ENCODE results near the gene MLF2.

MLF2 gene

GRCh38 chr12:6780573-6780972 is 27.6 kb upstream of the MLF2 start:
- H3K9me3 ChIP-seq, result no peaks in the 10 kb centered on the region
- intact Hi-C loops (cut with DNase I; ENCODE audit: low total_unique reads), result no loop called here

GRCh38 chr12:6779708-6780432 is 26.9 kb upstream of the MLF2 start:
- H3K27ac ChIP-seq, result no peak overlapping the region
- no peak for TF ChIP-seq CTCF (IDR thresholded peaks at IDR 0.05)
- DNase-seq, result no peak

More at GRCh38 chr12:6780573-6780972, 27.6 kb upstream of the MLF2 start:
- peaks cover 0 to 18% (median 11%) of the 10 kb centered on the region in 4 donors for H3K4me1 ChIP-seq
- no peaks in the 10 kb centered on the region for H3K36me3 ChIP-seq
- no peak for DNase-seq
- TF ChIP-seq CTCF (IDR thresholded peaks at IDR 0.05), result no peak
- no peaks in the 10 kb centered on the region for H3K27me3 ChIP-seq
- H3K4me3 ChIP-seq, result no peak overlapping the region
- H3K27ac ChIP-seq, result no peak overlapping the region

GRCh38 chr12:6778574-6779550 is 25.9 kb upstream of the MLF2 start:
- peak; percentile 94 to 96 for DNase-seq
- Histone ChIP-seq H3K4me1 (peaks cover 0 to 19% (median 11%) of the 10 kb centered on the region in 4 donors), H3K4me3 (peak overlapping the region; percentile 46 to 56), H3K27ac (peak overlapping the region; percentile 77 to 82), H3K9me3 (no peaks in the 10 kb centered on the region), H3K36me3 (no peaks in the 10 kb centered on the region), H3K27me3 (no peaks in the 10 kb centered on the region)
- peak; percentile 89 to 98 for TF ChIP-seq CTCF (IDR thresholded peaks at IDR 0.05)
- intact Hi-C loops (cut with DNase I; ENCODE audit: low total_unique reads), result loop anchor here (2.0 to 10.0 kb wide), 2 partner anchors 26 to 164 kb away; partner anchors contain the start of gene MLF2

More at GRCh38 chr12:6779708-6780432, 26.9 kb upstream of the MLF2 start:
- H3K36me3 ChIP-seq, result no peaks in the 10 kb centered on the region
- intact Hi-C loops (cut with DNase I; ENCODE audit: low total_unique reads), result loop anchor here (2.0 to 10.0 kb wide), 2 partner anchors 27 to 165 kb away; partner anchors contain the start of gene MLF2
- peaks cover 0 to 18% (median 11%) of the 10 kb centered on the region in 4 donors for H3K4me1 ChIP-seq
- no peak overlapping the region for H3K4me3 ChIP-seq
- H3K27me3 ChIP-seq, result no peaks in the 10 kb centered on the region
- H3K9me3 ChIP-seq, result no peaks in the 10 kb centered on the region

GRCh38 chr12:6778217-6778573 is 25.3 kb upstream of the MLF2 start:
- intact Hi-C loops (cut with DNase I; ENCODE audit: low total_unique reads), result loop anchor here (2.0 to 10.0 kb wide), 2 partner anchors 25 to 163 kb away; partner anchors contain the start of gene MLF2
- no peak for TF ChIP-seq CTCF (IDR thresholded peaks at IDR 0.05)
- H3K27ac ChIP-seq, result peak overlapping the region; percentile 77 to 82
- no peaks in the 10 kb centered on the region for H3K27me3 ChIP-seq
- peaks cover 0 to 22% (median 13%) of the 10 kb centered on the region in 4 donors for H3K4me1 ChIP-seq
- H3K36me3 ChIP-seq, result no peaks in the 10 kb centered on the region
- peak; percentile 35 to 81 for DNase-seq
- no peaks in the 10 kb centered on the region for H3K9me3 ChIP-seq
- peak overlapping the region; percentile 46 to 56 for H3K4me3 ChIP-seq

GRCh38 chr12:6777386-6777785 is 24.4 kb upstream of the MLF2 start:
- no peak for TF ChIP-seq CTCF (IDR thresholded peaks at IDR 0.05)
- Histone ChIP-seq H3K4me3 (no peak overlapping the region), H3K9me3 (no peaks in the 10 kb centered on the region), H3K27me3 (no peaks in the 10 kb centered on the region), H3K27ac (peak overlapping the region in 1 of 2 donors; percentile 82), H3K4me1 (peaks cover 0 to 22% (median 13%) of the 10 kb centered on the region in 4 donors), H3K36me3 (no peaks in the 10 kb centered on the region)
- no peak for DNase-seq
- intact Hi-C loops (cut with DNase I; ENCODE audit: low total_unique reads), result loop anchor here (10.0 kb wide), 1 partner anchor 163 kb away; no protein-coding TSS in a partner anchor
